Body of pancreas (tissue), 4 donors: ENCODE data around the gene PLPP3.

ENCODE experiments used
- POLR2A ChIP-seq, 3 donors: fragments of 450-650 bp; IDR thresholded peaks; one replicate each; pipeline ENCODE4 v1.6.1; 2016; ENCODE audit warnings: antibody characterized with exemption in 3 of 3, mild to moderate bottlenecking in 2 of 3
- TF ChIP-seq, protein P1 (sequence below), 7 experiments: fragments of 450-650 bp in 4 of 7; fragments of 200-600 bp in 3 of 7; sonication (generic) in 3 of 7; IDR thresholded peaks; one replicate each; pipeline ENCODE4 v1.5.1; 2016 to 2019; ENCODE audit warnings: antibody characterized with exemption in 7 of 7

- TF ChIP-seq POLR2A (IDR thresholded peaks at IDR 0.05), result no peak
- TF ChIP-seq, protein P1, sequence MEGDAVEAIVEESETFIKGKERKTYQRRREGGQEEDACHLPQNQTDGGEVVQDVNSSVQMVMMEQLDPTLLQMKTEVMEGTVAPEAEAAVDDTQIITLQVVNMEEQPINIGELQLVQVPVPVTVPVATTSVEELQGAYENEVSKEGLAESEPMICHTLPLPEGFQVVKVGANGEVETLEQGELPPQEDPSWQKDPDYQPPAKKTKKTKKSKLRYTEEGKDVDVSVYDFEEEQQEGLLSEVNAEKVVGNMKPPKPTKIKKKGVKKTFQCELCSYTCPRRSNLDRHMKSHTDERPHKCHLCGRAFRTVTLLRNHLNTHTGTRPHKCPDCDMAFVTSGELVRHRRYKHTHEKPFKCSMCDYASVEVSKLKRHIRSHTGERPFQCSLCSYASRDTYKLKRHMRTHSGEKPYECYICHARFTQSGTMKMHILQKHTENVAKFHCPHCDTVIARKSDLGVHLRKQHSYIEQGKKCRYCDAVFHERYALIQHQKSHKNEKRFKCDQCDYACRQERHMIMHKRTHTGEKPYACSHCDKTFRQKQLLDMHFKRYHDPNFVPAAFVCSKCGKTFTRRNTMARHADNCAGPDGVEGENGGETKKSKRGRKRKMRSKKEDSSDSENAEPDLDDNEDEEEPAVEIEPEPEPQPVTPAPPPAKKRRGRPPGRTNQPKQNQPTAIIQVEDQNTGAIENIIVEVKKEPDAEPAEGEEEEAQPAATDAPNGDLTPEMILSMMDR (IDR thresholded peaks at IDR 0.05), result no peak
These were observed 115.1 kb downstream of the PLPP3 start for GRCh38 chr1:56464294-56464693.
